ENCODE results near the gene TMEM51.

GRCh38 chr1:15256584-15256983 lies 103.0 kb downstream of the TMEM51 start:
- no peak for TF ChIP-seq CTCF (IDR thresholded peaks at IDR 0.05; ENCODE audit: poor library complexity, severe bottlenecking)
- TF ChIP-seq MXI1 (conservative IDR thresholded peaks at IDR 0.05; ENCODE audit: poor library complexity, severe bottlenecking), result no peak
- TF ChIP-seq EP300 (conservative IDR thresholded peaks at IDR 0.05; ENCODE audit: poor library complexity, severe bottlenecking), result no peak
- TF ChIP-seq TAF1 (IDR thresholded peaks at IDR 0.05; ENCODE audit: low read depth), result no peak
- no peak for TF ChIP-seq RAD21 (conservative IDR thresholded peaks at IDR 0.05)
- TF ChIP-seq POLR2AphosphoS5 (IDR thresholded peaks at IDR 0.05), result no peak
- no peak for TF ChIP-seq EZH2 (IDR thresholded peaks at IDR 0.05; ENCODE audit: borderline replicate concordance, insufficient read depth, low read length, poor library complexity, severe bottlenecking)
